Measurements from ENCODE around the gene KPNA6. TPM values are rescaled to one million over a fixed set of nuclear protein-coding genes. Genes with fewer than 3 reads are reported as not detected.
"Not testable (repeated sequence)": the region's sequence is repeated elsewhere in the genome, so short reads cannot be mapped to it uniquely, and the experiment has no call there.

Gene KPNA6
- total RNA-seq, 2 experiments from 2014 or later, result 59.6 to 82.8 TPM

DNA sequence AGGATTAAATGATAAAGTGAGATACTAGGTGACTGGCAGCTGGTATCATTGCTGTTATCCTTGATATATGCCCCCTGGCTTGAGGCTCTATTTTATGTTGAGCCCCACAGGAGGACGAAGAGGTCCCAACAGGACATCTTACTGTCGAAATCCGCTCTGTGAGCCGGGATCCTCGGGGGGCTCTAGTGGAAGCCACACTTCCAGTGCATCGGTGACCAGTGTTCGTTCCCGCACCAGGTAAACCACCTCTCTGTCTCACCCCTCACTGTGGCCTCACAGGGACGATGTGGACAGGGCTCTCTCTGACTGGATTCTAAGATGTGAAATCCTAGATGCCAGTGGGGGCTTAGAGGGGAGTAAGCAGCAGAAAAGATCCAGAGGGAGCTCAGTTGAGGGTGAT lies 33.0 kb upstream of the KPNA6 start:
- Mint-ChIP-seq H3K9me3 (ENCODE audit: low read depth) (no peaks in the 10 kb centered on the region), H3K4me3 (peak overlapping the region; percentile 1), H3K36me3 (peaks cover 14% of the 10 kb centered on the region), H3K27me3 (peaks cover 3% of the 10 kb centered on the region), H3K4me1 (peaks cover 32% of the 10 kb centered on the region), H3K27ac (no peak overlapping the region)
- DNase-seq, result no peak
- ATAC-seq, result no peak
- CTCF ChIA-PET, result interaction anchor here (0.8 to 3.6 kb wide), 5 partner anchors 12 to 319 kb away, joined by 3 to 32 read pairs (median 7); partner anchors contain the start of genes BSDC1 and KPNA6

DNA sequence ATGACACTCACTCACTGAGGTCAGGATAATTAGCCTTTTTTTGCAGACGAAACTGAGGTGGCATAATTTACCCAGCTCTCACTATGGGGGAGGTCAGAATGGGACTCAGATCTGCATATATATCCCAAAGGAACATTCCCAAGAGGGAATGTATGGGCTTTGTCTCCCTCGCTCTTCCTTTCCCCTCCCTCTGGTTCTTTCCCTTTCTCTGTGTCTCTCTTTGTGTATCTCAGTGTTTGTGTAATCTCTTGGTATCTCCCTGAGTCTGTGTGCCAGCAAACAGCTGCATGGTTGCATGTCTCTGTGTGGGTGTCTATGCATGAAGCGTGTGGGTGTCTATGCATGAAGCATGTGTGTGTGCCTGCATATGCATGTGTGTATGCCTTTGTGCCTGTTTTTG lies 30.4 kb upstream of the KPNA6 start:
- Mint-ChIP-seq H3K27me3 (no peaks in the 10 kb centered on the region), H3K9me3 (ENCODE audit: low read depth) (no peaks in the 10 kb centered on the region), H3K4me3 (no peak overlapping the region), H3K4me1 (peaks cover 22% of the 10 kb centered on the region), H3K36me3 (peaks cover 25% of the 10 kb centered on the region), H3K27ac (no peak overlapping the region)
- ATAC-seq, result no peak
- DNase-seq, result no peak
- CTCF ChIA-PET, result no interaction called here

DNA sequence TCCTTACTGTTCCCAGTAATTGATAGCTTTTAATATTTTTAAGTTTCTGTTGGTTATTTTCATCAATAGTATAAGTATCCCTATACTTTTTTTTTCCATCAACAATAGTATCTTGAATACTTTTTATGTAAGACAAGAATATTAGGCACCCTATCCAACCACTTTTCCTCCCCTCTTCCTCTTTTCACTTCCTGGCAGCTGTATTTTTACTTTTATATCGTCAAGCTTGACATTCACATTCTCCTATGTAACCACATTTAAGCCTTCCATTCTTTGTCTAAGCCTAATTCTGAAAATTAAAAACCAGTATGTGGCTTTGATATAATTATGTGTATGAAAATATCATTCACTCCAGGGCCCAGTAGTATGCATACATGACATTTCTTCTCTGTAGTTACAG lies 25.8 kb upstream of the KPNA6 start:
- no peak for DNase-seq
- Mint-ChIP-seq H3K27me3 (no peaks in the 10 kb centered on the region), H3K9me3 (ENCODE audit: low read depth) (no peaks in the 10 kb centered on the region), H3K4me3 (no peak overlapping the region), H3K36me3 (peaks cover 39% of the 10 kb centered on the region), H3K4me1 (no peaks in the 10 kb centered on the region), H3K27ac (no peak overlapping the region)
- no peak for ATAC-seq
- CTCF ChIA-PET, result no interaction called here

DNA sequence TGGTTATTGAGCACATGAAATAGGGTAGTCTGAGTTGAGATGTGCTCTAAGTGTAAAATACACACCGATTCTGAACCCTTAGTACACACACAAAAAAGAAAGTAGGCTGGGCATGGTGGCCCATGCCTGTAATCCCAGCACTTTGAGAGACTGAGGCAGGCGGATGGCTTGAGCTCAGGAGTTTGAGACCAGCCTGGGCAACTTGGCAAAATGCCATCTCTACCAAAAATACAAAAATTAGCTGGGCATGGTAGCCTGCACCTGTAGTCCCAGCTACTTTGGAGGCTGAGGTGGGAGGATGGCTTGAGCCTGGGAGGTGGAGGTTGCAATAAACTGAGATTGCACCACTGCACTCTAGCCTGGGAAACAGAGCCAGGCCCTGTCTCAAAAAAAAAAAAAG lies 21.5 kb upstream of the KPNA6 start:
- H3K27ac Mint-ChIP-seq; ATAC-seq; H3K4me3 Mint-ChIP-seq; H3K27me3 Mint-ChIP-seq; H3K4me1 Mint-ChIP-seq; DNase-seq; CTCF ChIA-PET; H3K9me3 Mint-ChIP-seq (ENCODE audit: low read depth): not testable (repeated sequence)
- H3K36me3 Mint-ChIP-seq, result peaks cover 23% of the 10 kb centered on the region

DNA sequence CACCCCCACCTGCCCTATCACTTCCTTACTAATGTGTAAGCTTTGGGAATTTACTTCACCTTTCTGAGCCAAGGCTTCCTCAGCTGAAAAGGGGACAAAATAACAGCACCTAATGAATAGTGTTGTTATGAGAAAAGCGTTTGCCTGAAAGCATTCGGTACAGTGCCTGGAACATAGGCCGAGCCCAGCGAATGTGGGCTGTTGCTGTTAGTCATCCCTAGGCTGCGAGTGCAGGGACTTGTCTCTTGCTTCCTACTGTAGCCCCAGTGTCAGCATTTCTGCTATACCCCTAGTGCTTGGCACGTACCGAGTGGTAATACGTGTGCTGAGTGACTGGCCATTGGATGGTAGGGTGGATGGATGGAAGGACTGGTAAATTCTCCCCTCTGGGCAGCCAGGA lies 16.7 kb upstream of the KPNA6 start:
- ATAC-seq (no peak), DNase-seq (no peak)
- no peaks in the 10 kb centered on the region for H3K9me3 Mint-ChIP-seq (ENCODE audit: low read depth)
- H3K4me1 Mint-ChIP-seq, result no peaks in the 10 kb centered on the region
- no peak overlapping the region for H3K27ac Mint-ChIP-seq
- H3K36me3 Mint-ChIP-seq, result peaks cover 19% of the 10 kb centered on the region
- CTCF ChIA-PET, result interaction anchor here (0.9 to 1.4 kb wide), 2 partner anchors 18 kb away, joined by 3 to 4 read pairs; partner anchors contain the start of gene TMEM39B
- no peak overlapping the region for H3K4me3 Mint-ChIP-seq
- H3K27me3 Mint-ChIP-seq, result no peaks in the 10 kb centered on the region

DNA sequence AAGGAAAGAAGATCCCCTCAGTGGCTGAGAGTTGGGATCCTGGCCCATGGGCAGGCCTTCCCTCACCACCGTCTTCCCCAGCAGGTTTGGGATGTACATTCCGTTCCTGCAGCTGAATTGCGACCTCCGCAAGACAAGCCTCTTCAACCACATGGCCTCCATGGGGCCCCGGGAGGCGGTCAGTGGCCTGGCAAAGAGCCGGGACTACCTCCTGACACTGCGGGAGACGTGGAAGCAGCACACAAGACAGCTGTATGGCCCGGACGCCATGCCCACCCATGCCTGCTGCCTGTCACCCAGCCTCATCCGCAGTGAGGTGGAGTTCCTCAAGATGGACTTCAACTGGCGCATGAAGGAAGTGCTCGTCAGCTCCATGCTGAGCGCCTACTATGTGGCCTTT lies 16.3 kb upstream of the KPNA6 start:
- Mint-ChIP-seq H3K4me1 (no peaks in the 10 kb centered on the region), H3K27me3 (no peaks in the 10 kb centered on the region), H3K4me3 (no peak overlapping the region), H3K9me3 (ENCODE audit: low read depth) (no peaks in the 10 kb centered on the region), H3K27ac (no peak overlapping the region), H3K36me3 (peaks cover 18% of the 10 kb centered on the region)
- DNase-seq (no peak), ATAC-seq (no peak)
- CTCF ChIA-PET, result interaction anchor here (0.9 to 1.4 kb wide), 2 partner anchors 17 to 18 kb away, joined by 3 to 4 read pairs; partner anchors contain the start of gene TMEM39B

DNA sequence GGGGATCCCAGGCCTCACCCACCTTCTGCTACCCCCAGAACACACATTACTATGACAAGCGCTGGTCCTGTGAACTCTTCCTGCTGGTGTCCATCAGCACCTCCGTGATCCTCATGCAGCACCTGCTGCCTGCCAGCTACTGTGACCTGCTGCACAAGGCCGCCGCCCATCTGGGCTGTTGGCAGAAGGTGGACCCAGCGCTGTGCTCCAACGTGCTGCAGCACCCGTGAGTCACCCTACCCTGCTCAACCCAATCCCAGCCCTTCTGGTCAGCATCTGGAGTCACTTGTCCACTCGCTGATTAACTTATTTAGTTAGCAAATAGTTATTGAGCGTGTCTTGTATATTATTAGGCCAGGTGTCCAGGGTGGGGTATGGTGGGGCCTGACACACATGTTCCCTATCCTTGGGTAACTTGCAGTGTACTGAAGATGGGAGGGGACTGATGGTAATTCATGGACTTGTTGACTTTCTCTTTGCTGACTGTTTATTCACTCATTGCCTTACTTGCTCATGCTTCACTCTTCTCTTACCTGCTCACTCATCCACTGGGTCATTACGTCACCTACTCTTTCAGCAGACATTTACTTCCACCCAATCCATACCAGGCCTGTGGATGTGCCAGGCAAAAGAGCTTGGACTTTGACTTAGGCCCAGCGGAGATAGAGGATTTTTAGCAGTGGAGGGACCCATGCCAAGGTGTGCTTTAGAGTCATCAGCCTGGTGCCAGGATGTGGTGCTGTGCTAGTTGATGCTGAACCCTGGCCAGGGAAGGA lies 12.9 kb upstream of the KPNA6 start:
- ATAC-seq (no peak), DNase-seq (no peak)
- Mint-ChIP-seq H3K4me3 (no peak overlapping the region), H3K9me3 (ENCODE audit: low read depth) (no peaks in the 10 kb centered on the region), H3K27me3 (no peaks in the 10 kb centered on the region), H3K4me1 (peaks cover 2% of the 10 kb centered on the region), H3K36me3 (peaks cover 26% of the 10 kb centered on the region), H3K27ac (no peak overlapping the region)
- CTCF ChIA-PET, result no interaction called here

- DNase-seq (no peak), ATAC-seq (no peak)
- H3K4me3 Mint-ChIP-seq, result no peak overlapping the region
- no peak overlapping the region for H3K27ac Mint-ChIP-seq
- no peaks in the 10 kb centered on the region for H3K9me3 Mint-ChIP-seq (ENCODE audit: low read depth)
- peaks cover 2% of the 10 kb centered on the region for H3K4me1 Mint-ChIP-seq
- CTCF ChIA-PET, result no interaction called here
- H3K36me3 Mint-ChIP-seq, result peaks cover 22% of the 10 kb centered on the region
- no peaks in the 10 kb centered on the region for H3K27me3 Mint-ChIP-seq
These were observed 8.4 kb upstream of the KPNA6 start for GRCh38 chr1:32099426-32099825.

DNA sequence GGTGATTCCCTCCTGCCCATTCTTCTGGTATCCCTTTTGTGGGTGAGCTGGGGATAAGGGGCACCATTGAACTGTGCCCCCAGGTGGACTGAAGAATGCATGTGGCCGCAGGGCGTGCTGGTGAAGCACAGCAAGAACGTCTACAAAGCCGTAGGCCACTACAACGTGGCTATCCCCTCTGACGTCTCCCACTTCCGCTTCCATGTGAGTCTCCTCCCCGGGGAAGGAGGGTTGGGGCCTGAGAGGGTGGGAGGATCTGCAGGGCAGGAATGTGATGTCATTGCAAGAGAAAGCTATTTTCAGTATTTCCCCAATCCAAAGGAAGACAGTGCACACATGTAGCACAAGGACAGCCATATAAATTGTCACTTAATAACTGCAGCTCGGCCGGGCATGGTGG lies 7.5 kb upstream of the KPNA6 start:
- Mint-ChIP-seq H3K4me3 (no peak overlapping the region), H3K9me3 (ENCODE audit: low read depth) (no peaks in the 10 kb centered on the region), H3K27me3 (no peaks in the 10 kb centered on the region), H3K4me1 (peaks cover 2% of the 10 kb centered on the region), H3K27ac (no peak overlapping the region), H3K36me3 (peaks cover 16% of the 10 kb centered on the region)
- CTCF ChIA-PET, result no interaction called here
- ATAC-seq (no peak), DNase-seq (no peak)

DNA sequence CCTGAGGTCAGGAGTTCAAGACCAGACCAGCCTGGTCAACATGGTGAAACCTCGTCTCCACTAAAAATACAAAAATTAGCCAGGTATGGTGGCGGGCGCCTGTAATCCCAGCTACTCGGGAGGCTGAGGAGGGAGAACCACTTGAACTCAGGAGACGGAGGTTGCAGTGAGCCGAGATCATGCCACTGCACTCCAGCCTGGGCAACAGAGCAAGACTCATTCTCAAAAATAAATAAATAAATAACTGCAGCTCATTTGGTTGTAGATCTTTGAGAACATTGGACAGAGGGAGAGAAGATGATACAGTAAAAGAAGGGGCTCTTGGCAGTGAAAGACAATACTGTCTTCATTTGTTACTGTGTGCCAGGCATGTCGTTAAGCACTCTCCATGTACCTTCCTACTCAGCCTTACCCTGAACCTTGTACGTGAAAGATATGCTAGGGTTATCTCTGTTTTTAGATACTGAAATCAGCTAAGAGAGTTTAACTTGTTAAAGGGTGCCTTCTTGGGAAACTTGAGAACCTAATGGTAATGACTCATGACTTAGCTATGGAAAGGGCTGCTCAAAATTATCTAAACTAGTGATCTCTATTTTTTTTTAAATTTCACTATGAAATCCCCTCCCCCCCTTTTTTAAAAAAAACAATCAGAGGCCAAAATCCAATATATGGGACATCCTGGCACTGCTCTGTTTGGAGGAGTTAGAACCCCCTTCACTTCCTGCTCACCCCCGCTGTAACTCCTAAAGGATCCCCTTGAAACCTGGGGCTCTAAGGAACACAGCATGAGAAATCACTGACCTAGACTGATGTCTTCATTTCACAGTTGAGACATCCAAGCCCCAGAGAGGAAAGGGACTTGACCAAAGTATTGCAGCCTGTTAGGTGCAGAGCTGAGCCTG lies 6.8 kb upstream of the KPNA6 start:
- Mint-ChIP-seq H3K9me3 (ENCODE audit: low read depth) (no peaks in the 10 kb centered on the region), H3K27ac (no peak overlapping the region), H3K36me3 (peaks cover 13% of the 10 kb centered on the region), H3K4me3 (no peak overlapping the region), H3K4me1 (peaks cover 2% of the 10 kb centered on the region), H3K27me3 (no peaks in the 10 kb centered on the region)
- CTCF ChIA-PET, result interaction anchor here (0.9 kb wide), 1 partner anchor 177 kb away, joined by 3 read pairs; no protein-coding TSS in a partner anchor
- DNase-seq (no peak), ATAC-seq (no peak)

DNA sequence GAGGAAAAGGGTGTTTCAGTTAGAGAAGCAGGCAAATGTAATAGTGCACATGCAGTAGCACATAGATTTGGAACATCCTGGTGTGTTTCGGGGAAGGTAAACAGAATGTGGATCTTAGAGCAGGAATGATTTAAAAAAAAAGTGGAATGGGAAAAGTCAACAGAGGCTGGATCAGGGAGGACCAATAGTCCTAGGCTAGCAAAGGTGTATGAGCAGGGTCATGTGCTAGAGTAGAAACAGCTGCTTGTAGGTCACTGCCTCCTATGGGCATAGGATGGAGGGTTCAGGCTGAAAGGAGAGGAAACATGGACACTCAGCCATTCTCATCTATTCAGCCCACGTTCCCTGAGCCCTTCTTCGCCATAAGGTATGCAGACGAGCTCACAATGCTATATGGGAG lies 3.7 kb upstream of the KPNA6 start:
- H3K27me3 Mint-ChIP-seq, result no peaks in the 10 kb centered on the region
- H3K4me3 Mint-ChIP-seq, result no peak overlapping the region
- peaks cover 9% of the 10 kb centered on the region for H3K4me1 Mint-ChIP-seq
- no peak for DNase-seq
- ATAC-seq, result no peak
- no peaks in the 10 kb centered on the region for H3K9me3 Mint-ChIP-seq (ENCODE audit: low read depth)
- peaks cover 4% of the 10 kb centered on the region for H3K36me3 Mint-ChIP-seq
- no peak overlapping the region for H3K27ac Mint-ChIP-seq
- CTCF ChIA-PET, result no interaction called here

GRCh38 chr1:32105338-32105737 lies 2.5 kb upstream of the KPNA6 start:
- Mint-ChIP-seq H3K36me3 (peaks cover 4% of the 10 kb centered on the region), H3K9me3 (ENCODE audit: low read depth) (no peaks in the 10 kb centered on the region)
- no peak for ATAC-seq

DNA sequence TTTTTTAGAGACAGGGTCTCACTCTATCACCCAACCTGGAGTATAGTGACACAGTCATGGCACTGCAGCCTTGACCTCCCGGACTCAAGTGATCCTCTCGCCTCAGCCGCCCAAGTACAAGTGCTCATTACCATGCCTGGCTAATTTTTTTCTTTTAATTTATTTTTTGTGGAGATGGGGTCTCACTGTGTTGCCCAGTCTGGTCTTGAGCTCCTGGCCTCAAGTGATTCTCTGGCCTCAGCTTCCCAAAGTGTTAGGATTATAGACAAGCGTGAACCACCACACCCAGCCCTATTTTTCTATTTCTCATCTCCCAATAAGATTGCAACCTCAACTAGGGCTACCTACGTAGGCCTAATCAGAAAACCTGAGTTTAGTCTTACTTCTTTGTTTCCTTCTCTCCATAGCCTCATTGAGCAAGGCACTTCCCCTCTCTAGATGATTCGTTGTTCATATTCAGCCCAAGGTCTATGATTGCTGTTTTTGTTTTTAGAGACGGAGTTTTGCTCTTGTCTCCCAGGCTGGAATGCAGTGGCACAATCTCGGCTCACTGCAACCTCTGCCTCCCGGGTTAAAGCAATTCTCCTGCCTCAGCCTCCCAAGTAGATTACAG lies 1.1 kb upstream of the KPNA6 start:
- Mint-ChIP-seq H3K4me3 (peak overlapping the region; percentile 96), H3K27ac (peak overlapping the region; percentile 18), H3K27me3 (no peaks in the 10 kb centered on the region), H3K4me1 (peaks cover 31% of the 10 kb centered on the region), H3K9me3 (ENCODE audit: low read depth) (no peaks in the 10 kb centered on the region), H3K36me3 (peaks cover 2% of the 10 kb centered on the region)
- CTCF ChIA-PET, result interaction anchor here (1.2 to 4.5 kb wide), 3 partner anchors 34 to 90 kb away, joined by 5 to 32 read pairs (median 14); partner anchors contain the start of genes TMEM39B and TXLNA
- ATAC-seq, result no peak
- DNase-seq, result no peak

More at GRCh38 chr1:32105338-32105737, 2.5 kb upstream of the KPNA6 start:
- Mint-ChIP-seq H3K4me3 (no peak overlapping the region), H3K27me3 (no peaks in the 10 kb centered on the region), H3K4me1 (peaks cover 18% of the 10 kb centered on the region), H3K27ac (no peak overlapping the region)
- CTCF ChIA-PET, result no interaction called here
- no peak for DNase-seq

All from activated CD8-positive, alpha-beta memory T cell treated with anti-CD3 and anti-CD28 coated beads, Interleukin-2, amount 10 ng/mL, durations not matched to agents 7 days and 5 days (primary cell).